ENCODE results near the gene FGF22. TPM values are rescaled to one million over a fixed set of nuclear protein-coding genes. Genes with fewer than 3 reads are reported as not detected.

The FGF22 gene
- total RNA-seq, 2 experiments from 2014 or later: 0.48 TPM; not detected in 1

GRCh38 chr19:613732-614567, 25.7 kb upstream of the FGF22 start:
- H3K4me2 ChIP-seq (ENCODE audit: low read length): no peak overlapping the region
- H2AFZ ChIP-seq (ENCODE audit: low read length): no peak overlapping the region
- BruUV-seq (replicated peaks): no TSS peak
- H3K79me2 ChIP-seq (ENCODE audit: insufficient read depth, low read depth, low read length): no peaks in the 10 kb centered on the region
- ChIA-PET POLR2A (no interaction called here), CTCF (ENCODE audit: unreplicated experiment) (interaction anchor here (0.5 kb wide), 1 partner anchor 513 kb away, joined by 3 read pairs; no protein-coding TSS in a partner anchor)
- no peaks in the 10 kb centered on the region for H3K9me3 ChIP-seq (ENCODE audit: low read length)
- H3K36me3 ChIP-seq (ENCODE audit: insufficient read depth, low read length): peaks cover 36% of the 10 kb centered on the region
- no peak overlapping the region for H3K27ac ChIP-seq (ENCODE audit: low read depth, low read length, poor library complexity, severe bottlenecking)
- intact Hi-C loops (cut with micrococcal nuclease; ENCODE audit: unreplicated experiment): no loop called here
- no peaks in the 10 kb centered on the region for H4K20me1 ChIP-seq (ENCODE audit: insufficient read depth, low read length)
- H3K4me3 ChIP-seq (ENCODE audit: low read depth, low read length, poor library complexity, severe bottlenecking): no peak overlapping the region
- no peak for DNase-seq (ENCODE audit: low spot score)
- H3K9me2 ChIP-seq (ENCODE audit: insufficient read depth, low read length): no peaks in the 10 kb centered on the region
- H3K4me1 ChIP-seq (ENCODE audit: insufficient read depth, low read length, poor library complexity, severe bottlenecking): peaks cover 22% of the 10 kb centered on the region
- no peak for TF ChIP-seq CTCF (conservative IDR thresholded peaks at IDR 0.05; ENCODE audit: low read length)
- TF ChIP-seq EZH2phosphoT487 (IDR thresholded peaks at IDR 0.05; ENCODE audit: borderline replicate concordance, low read depth, low read length): no peak

- Histone ChIP-seq H2AFZ (ENCODE audit: low read length) (no peak overlapping the region), H4K20me1 (ENCODE audit: insufficient read depth, low read length) (no peaks in the 10 kb centered on the region), H3K79me2 (ENCODE audit: insufficient read depth, low read depth, low read length) (no peaks in the 10 kb centered on the region), H3K9me3 (ENCODE audit: low read length) (no peaks in the 10 kb centered on the region), H3K4me2 (ENCODE audit: low read length) (no peak overlapping the region), H3K4me1 (ENCODE audit: insufficient read depth, low read length, poor library complexity, severe bottlenecking) (peaks cover 11% of the 10 kb centered on the region), H3K4me3 (ENCODE audit: low read depth, low read length, poor library complexity, severe bottlenecking) (no peak overlapping the region), H3K36me3 (ENCODE audit: insufficient read depth, low read length) (peaks cover 45% of the 10 kb centered on the region), H3K9me2 (ENCODE audit: insufficient read depth, low read length) (no peaks in the 10 kb centered on the region), H3K27ac (ENCODE audit: low read depth, low read length, poor library complexity, severe bottlenecking) (no peak overlapping the region)
- no TSS peak for BruUV-seq (replicated peaks)
- POLR2A ChIA-PET: no interaction called here
- CTCF ChIA-PET (ENCODE audit: unreplicated experiment): no interaction called here
- TF ChIP-seq CTCF (conservative IDR thresholded peaks at IDR 0.05; ENCODE audit: low read length): no peak
- TF ChIP-seq EZH2phosphoT487 (IDR thresholded peaks at IDR 0.05; ENCODE audit: borderline replicate concordance, low read depth, low read length): no peak
- DNase-seq (ENCODE audit: low spot score): no peak
- intact Hi-C loops (cut with micrococcal nuclease; ENCODE audit: unreplicated experiment): no loop called here
These were observed 24.1 kb upstream of the FGF22 start for GRCh38 chr19:615619-616018.

- Histone ChIP-seq H3K4me2 (ENCODE audit: low read length) (no peak overlapping the region), H3K9me2 (ENCODE audit: insufficient read depth, low read length) (no peaks in the 10 kb centered on the region), H3K9me3 (ENCODE audit: low read length) (no peaks in the 10 kb centered on the region), H3K27ac (ENCODE audit: low read depth, low read length, poor library complexity, severe bottlenecking) (no peak overlapping the region), H4K20me1 (ENCODE audit: insufficient read depth, low read length) (no peaks in the 10 kb centered on the region), H3K79me2 (ENCODE audit: insufficient read depth, low read depth, low read length) (no peaks in the 10 kb centered on the region), H3K4me3 (ENCODE audit: low read depth, low read length, poor library complexity, severe bottlenecking) (no peak overlapping the region), H3K4me1 (ENCODE audit: insufficient read depth, low read length, poor library complexity, severe bottlenecking) (peaks cover 5% of the 10 kb centered on the region), H3K36me3 (ENCODE audit: insufficient read depth, low read length) (peaks cover 45% of the 10 kb centered on the region), H2AFZ (ENCODE audit: low read length) (no peak overlapping the region)
- no peak for TF ChIP-seq EZH2phosphoT487 (IDR thresholded peaks at IDR 0.05; ENCODE audit: borderline replicate concordance, low read depth, low read length)
- no peak for TF ChIP-seq CTCF (conservative IDR thresholded peaks at IDR 0.05; ENCODE audit: low read length)
- no TSS peak for BruUV-seq (replicated peaks)
- intact Hi-C loops (cut with micrococcal nuclease; ENCODE audit: unreplicated experiment): no loop called here
- ChIA-PET CTCF (ENCODE audit: unreplicated experiment) (no interaction called here), POLR2A (no interaction called here)
- no peak for DNase-seq (ENCODE audit: low spot score)
These were observed 23.5 kb upstream of the FGF22 start for GRCh38 chr19:616062-616700.

Data from OCI-LY7 (cell line).